ENCODE data around the gene CCDC32.

The CCDC32 gene

GRCh38 chr15:40512440-40512839 is 52.4 kb downstream of the CCDC32 start:
- no peak for DNase-seq (ENCODE audit: low read depth in 2 of 2)

- DNase-seq (ENCODE audit: low read depth in 2 of 2): no peak
Observed at GRCh38 chr15:40511472-40512133, 53.2 kb downstream of the CCDC32 start.

- no peak for DNase-seq (ENCODE audit: low read depth in 2 of 2)
Observed at GRCh38 chr15:40511093-40511471, 53.8 kb downstream of the CCDC32 start.

DNA sequence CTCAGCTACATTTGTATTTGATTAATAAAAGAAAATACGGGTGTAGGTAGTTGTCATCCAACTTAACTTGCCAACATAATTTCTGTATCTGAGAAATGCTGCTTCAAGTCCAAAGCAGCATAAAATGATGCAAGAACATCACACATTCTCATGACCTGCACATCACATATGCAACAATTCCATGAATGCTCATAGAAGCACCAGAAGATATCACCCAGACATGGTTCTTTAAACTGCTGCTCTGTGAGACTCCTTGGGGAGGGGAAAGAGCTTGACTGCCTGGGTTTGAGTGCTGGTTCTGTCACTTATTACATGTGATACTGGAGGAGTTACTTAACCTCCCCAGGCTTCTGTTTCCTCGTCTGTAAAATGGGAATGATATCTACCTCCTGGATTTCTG is 54.6 kb downstream of the CCDC32 start:
- DNase-seq (ENCODE audit: low read depth in 2 of 2): no peak

- no peak for DNase-seq (ENCODE audit: low read depth in 2 of 2)
Observed at GRCh38 chr15:40508216-40508615, 56.6 kb downstream of the CCDC32 start.

DNA sequence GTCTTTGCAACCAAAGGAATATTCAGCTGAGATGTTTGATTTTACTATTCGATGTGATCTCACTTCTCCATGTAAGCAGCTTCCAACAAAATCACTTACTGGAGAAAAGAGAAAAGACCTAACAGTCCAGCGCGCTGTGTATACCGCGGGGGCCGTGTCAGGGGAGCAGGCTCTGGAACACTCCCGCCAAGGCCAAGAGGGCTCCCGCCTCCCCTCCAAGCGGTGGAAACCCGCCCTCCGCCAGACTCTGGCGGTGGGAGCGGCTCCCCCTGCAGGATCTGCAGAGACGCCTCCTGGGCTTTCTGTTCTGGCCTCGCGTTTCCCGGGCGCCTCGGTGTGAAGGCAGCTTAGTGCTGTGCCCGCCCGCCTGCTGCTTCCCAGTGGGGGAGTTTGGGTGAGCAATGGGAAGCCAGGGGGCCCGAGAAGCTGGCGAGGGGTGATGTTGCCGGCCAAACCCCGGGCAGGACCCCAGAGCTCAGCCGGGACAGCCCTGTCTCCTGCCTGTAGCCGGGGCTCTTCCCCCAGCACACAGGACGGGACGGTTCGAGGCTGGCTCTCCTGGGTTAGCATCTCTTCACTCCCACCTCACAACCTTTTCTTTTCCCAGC is 57.8 kb downstream of the CCDC32 start:
- peak; percentile 31 to 45 for DNase-seq (ENCODE audit: low read depth in 2 of 2)
